KBM-7 (cell line): ENCODE data around the gene SH3PXD2B.

Experiments
- DNase-seq: peaks from one replicate; pipeline ENCODE4 v3.0.0-alpha.2; 2015
- in situ Hi-C: fragments of 300-500 bp; cut with MboI; formaldehyde crosslinking; loops from 2 replicates; pipeline ENCODE4 v1.14.3; 2020; ENCODE audit warnings: low sequenced_read_pairs, low pct_unique_long_range_greater_than_20kb, mixed read lengths

Gene SH3PXD2B

GRCh38 chr5:172426086-172426485, 28.2 kb downstream of the SH3PXD2B start:
- in situ Hi-C loops = no loop called here
- no peak for DNase-seq

- DNase-seq = no peak
- in situ Hi-C loops = no loop called here
Observed at GRCh38 chr5:172425402-172425801, 28.9 kb downstream of the SH3PXD2B start.

DNA sequence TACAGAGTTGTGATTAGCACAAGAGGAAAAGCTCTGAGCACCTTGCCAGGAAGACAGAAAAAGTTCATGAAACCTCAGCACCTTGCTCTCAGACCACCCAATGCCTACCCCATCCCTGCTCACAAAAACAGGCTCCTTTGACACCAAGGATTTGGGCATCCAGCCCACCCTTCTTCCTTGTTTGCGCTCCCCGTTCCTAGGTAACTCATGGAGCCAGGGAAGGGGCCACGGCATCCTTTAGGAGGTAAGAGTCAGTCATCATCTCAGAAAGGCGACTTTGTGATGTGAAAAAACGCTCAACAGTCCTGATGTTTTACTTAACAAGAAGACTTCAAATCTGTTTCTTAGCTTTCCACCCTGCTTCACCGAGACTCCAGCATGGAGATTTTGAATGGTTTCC, 29.5 kb downstream of the SH3PXD2B start:
- in situ Hi-C loops = no loop called here
- DNase-seq = no peak

- DNase-seq = no peak
- in situ Hi-C loops = no loop called here
Observed at GRCh38 chr5:172424111-172424490, 30.2 kb downstream of the SH3PXD2B start.

- in situ Hi-C loops = no loop called here
Observed at GRCh38 chr5:172423379-172424110, 30.8 kb downstream of the SH3PXD2B start.

DNA sequence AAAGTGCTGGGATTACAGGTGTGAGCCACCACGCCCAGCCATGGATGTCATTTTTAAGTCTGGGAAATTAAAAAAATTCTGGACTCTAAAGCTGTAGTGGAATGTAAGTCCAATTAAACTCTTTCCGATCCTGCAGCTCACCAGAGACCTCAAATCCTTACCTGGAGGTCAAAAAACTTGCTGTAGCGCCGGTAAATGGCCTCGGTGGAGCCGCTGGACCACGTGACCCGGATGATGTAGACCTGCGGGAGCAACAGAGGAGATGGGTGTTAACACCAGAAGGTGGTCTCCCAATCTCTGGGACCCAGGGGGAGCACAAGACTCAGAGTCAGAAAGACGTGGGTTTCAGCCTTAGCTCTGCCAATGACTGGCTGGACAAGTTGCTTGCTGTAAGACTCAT, 32.1 kb downstream of the SH3PXD2B start:
- no peak for DNase-seq
- in situ Hi-C loops = no loop called here

More at GRCh38 chr5:172423379-172424110, 30.8 kb downstream of the SH3PXD2B start:
- DNase-seq = no peak

GRCh38 chr5:172421020-172421419, 33.3 kb downstream of the SH3PXD2B start:
- DNase-seq = no peak
- in situ Hi-C loops = no loop called here

DNA sequence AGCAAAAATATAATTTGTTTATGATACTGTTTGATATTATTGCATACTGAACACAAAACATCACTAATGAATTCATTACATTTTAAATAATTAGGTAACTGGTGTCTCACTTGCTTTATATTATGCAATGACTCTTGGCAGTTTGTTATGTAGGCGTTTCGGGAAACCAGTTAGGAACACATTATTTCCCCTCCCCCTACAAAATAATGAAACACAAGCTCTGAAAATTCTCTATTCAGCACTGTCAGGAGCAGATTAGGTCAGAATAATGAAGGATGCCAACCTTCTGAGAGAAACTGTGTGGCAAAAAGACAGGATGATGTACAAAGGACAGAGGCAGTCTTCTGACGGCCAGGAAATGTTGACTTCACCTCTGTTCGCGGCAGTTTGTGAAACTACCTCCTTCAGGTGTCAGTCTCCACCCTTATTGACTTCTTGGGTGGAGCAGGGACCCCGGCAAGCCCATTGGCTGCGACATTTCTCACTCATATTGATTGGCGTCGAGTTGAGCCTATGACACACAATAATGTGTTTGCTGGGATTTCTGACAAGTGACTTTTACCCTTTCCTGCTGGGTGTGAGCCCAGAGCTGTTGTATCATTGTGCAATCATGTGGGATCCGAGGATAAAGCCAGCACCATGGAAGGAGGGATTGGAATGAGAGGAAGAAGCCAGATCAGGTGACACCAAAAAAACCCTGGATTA, 33.9 kb downstream of the SH3PXD2B start:
- in situ Hi-C loops = no loop called here
- DNase-seq = no peak

- in situ Hi-C loops = no loop called here
- DNase-seq = no peak
Observed at GRCh38 chr5:172418862-172419814, 35.2 kb downstream of the SH3PXD2B start.

GRCh38 chr5:172417983-172418630, 36.2 kb downstream of the SH3PXD2B start:
- no peak for DNase-seq
- in situ Hi-C loops = no loop called here

GRCh38 chr5:172417130-172417841, 37.0 kb downstream of the SH3PXD2B start:
- in situ Hi-C loops = no loop called here

DNA sequence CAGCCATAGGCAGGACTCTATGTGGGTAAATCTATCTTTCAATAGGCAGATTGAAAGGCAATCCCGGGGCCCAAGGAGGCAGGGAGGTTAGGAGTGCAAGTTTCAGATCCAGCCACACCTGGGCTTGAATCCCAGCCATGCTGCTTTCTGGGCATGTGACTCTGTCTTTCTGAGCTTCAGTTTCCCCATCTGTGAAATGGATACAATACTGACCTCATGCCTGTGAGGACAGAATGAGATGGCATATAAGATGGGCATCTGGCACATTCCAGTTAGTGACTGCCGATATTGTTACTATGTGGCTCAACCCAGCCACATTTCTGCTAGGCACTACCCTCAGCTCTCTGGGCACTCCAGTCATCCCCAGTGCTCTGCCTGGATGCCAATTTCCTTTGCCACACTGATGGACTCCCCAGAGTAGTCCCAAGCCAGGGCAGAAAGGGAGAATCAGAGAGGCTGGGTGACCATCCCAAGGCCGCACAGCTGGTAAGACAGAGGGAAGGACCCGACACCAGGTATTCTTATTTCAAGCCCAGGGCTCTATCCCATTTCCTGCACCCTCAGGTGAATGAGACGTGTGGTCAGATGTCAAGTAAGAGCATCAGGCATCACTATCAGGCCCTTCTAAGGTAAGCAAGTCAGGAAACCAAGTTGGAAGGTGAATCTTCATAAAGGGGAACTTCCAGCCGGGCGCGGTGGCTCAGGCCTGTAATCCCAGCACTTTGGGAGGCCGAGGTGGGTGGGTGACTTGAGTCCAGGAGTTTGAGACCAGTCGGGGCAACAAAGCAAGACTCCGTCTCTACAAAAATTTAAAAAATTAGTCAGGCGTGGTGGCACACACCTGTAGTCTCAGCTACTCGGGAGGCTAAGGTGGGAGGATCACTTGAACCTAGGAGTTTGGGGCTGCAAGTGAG, 38.7 kb downstream of the SH3PXD2B start:
- in situ Hi-C loops = no loop called here
- DNase-seq = no peak

More at GRCh38 chr5:172417130-172417841, 37.0 kb downstream of the SH3PXD2B start:
- no peak for DNase-seq

DNA sequence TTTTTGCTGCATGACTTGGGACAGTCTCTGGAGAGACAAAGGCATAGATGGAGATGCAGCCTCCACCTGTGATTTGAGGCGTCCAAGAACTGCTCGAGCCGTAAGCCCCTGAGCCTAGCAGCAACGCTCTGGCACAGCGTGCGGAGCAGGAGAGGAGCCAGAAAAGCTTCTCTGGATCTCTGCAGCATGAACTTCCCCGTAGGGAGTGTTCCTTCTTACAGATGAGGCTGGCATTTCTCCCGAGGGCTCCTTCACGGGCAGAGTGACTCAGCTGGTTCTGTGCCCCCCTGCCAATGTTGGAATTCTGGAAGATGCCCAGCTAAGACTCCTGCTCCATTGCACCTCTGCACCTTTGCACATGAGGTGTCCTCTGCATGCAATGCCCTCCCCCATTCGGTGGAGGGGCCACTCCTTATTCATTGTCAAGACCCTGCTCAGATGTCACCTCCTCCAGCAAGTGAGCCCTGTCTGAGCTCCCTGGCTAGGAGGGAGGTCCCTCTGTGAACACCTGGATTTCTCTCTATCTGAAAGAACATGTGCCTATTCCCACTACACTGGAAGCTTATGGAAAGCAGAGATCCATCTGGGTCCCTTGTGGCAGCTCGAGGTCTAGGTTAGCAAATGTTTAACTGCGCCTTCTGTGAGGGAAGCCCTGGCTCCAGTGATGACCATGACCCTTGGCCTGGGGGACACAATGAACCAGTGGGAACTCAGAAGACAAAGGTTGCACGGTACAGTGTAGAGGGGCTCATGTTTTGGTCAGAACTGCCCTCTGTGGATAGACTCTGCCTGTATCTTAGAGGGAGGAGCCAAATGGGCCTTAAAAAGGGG, 39.6 kb downstream of the SH3PXD2B start:
- in situ Hi-C loops = no loop called here
- DNase-seq = no peak

GRCh38 chr5:172413601-172414171, 40.6 kb downstream of the SH3PXD2B start:
- in situ Hi-C loops = no loop called here
- DNase-seq = no peak

DNA sequence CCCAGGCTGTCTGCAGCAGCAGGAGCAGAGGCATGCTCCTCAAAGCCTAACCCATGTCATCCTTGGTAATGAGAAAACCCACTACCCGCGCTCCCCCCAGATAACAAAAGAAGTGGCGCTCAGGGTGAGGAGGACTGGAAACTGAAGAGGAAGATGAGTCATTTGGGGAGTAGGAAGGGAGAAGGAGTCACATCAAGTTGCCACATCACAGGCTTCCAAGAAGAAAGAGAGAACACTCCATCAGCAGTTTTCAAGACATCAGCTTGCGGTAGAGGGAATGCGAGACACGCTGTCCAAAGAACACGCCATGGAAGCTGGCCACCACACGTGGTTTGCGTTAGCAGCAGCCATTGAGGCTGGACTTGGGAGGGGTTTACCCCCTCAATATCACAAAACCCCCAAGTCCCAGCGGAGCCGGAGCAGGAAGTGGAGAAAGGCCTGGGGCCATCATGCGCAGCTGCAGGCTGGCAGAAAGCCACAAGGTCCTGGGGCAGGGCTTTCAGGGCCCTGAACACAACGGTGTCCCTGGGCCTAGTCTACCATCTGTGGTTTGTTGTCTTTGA, 41.5 kb downstream of the SH3PXD2B start:
- in situ Hi-C loops = no loop called here
- DNase-seq = peak; percentile 75

DNA sequence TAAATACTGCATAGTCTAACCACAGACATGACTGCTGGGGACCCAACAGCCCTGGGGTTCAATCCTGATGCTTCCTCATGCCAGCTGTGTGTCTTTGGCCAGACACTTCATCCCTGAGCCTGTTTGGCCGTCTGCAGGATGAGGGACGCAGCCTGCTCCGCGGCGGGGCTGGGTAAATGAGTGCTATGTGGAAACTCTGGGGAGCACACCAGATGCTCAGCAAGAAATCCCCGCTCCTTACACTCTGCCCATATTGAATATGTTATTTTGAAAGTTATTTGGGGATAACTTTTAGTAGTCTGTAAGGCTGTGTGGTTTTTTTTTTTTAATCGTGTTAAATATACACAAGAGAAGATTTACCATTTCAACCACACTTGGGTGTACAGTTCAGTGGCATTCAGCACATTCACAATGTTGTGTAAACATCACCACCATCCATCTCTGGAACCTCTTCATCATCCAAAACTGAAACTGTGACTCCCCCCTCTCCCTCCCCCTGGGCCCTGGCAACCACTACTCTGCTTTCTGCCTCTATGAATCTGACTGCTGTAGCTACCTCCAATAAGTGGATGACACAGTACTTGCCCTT, 42.7 kb downstream of the SH3PXD2B start:
- no peak for DNase-seq
- in situ Hi-C loops = no loop called here
